ENCODE results near the gene LBHD2.

The LBHD2 gene

GRCh38 chr14:103108749-103109207, 24.8 kb downstream of the LBHD2 start:
- DNase-seq (ENCODE audit: low spot score), result peak; percentile 88
- no peak for TF ChIP-seq CTCF (IDR thresholded peaks at IDR 0.05; ENCODE audit: extremely low read depth, missing control alignments)

GRCh38 chr14:103109535-103110441, 25.8 kb downstream of the LBHD2 start:
- DNase-seq (ENCODE audit: low spot score), result no peak
- no peak for TF ChIP-seq CTCF (IDR thresholded peaks at IDR 0.05; ENCODE audit: extremely low read depth, missing control alignments)

GRCh38 chr14:103110681-103111231, 26.7 kb downstream of the LBHD2 start:
- TF ChIP-seq CTCF (IDR thresholded peaks at IDR 0.05; ENCODE audit: extremely low read depth, missing control alignments), result no peak
- no peak for DNase-seq (ENCODE audit: low spot score)

- no peak for DNase-seq (ENCODE audit: low spot score)
- TF ChIP-seq CTCF (IDR thresholded peaks at IDR 0.05; ENCODE audit: extremely low read depth, missing control alignments), result no peak
Measured at GRCh38 chr14:103111232-103111868, 27.3 kb downstream of the LBHD2 start.

GRCh38 chr14:103112400-103113243, 28.6 kb downstream of the LBHD2 start:
- DNase-seq (ENCODE audit: low spot score), result no peak
- no peak for TF ChIP-seq CTCF (IDR thresholded peaks at IDR 0.05; ENCODE audit: extremely low read depth, missing control alignments)

GRCh38 chr14:103113303-103113702, 29.3 kb downstream of the LBHD2 start:
- no peak for TF ChIP-seq CTCF (IDR thresholded peaks at IDR 0.05; ENCODE audit: extremely low read depth, missing control alignments)
- no peak for DNase-seq (ENCODE audit: low spot score)
